D721Med (cell line): Measurements from ENCODE around the gene HHIPL2.

Experiments
- DNase-seq: peaks from one replicate; pipeline ENCODE4 v3.0.0; 2011; ENCODE audit warnings: low spot score; ENCODE audit not compliant: insufficient read length
- FAIRE-seq: peaks from 2 replicates; lab custom pipeline; 2011; peaks lifted over from hg19 to GRCh38; lab: Jason Lieb, UNC
- CTCF ChIP-seq: IDR thresholded peaks from 2 replicates; pipeline ENCODE4 v1.5.1; 2012; ENCODE audit warnings: mild to moderate bottlenecking, control low read depth; ENCODE audit not compliant: insufficient read depth; ENCODE audit errors: missing control alignments

Gene HHIPL2

GRCh38 chr1:222586842-222587241 is 38.9 kb upstream of the HHIPL2 start:
- peak; percentile 38 for FAIRE-seq
- no peak for TF ChIP-seq CTCF
- no peak for DNase-seq

GRCh38 chr1:222583079-222583478 is 35.2 kb upstream of the HHIPL2 start:
- TF ChIP-seq CTCF = no peak
- DNase-seq = no peak
- no peak for FAIRE-seq

GRCh38 chr1:222582099-222582774 is 34.3 kb upstream of the HHIPL2 start:
- DNase-seq = no peak
- TF ChIP-seq CTCF = no peak
- peak; percentile 66 for FAIRE-seq

GRCh38 chr1:222579316-222579715 is 31.4 kb upstream of the HHIPL2 start:
- FAIRE-seq (peak; percentile 51), DNase-seq (no peak)
- TF ChIP-seq CTCF = no peak

- DNase-seq = no peak
- no peak for FAIRE-seq
- TF ChIP-seq CTCF = no peak
Measured at GRCh38 chr1:222570837-222571236, 22.9 kb upstream of the HHIPL2 start.

GRCh38 chr1:222561656-222562055 is 13.8 kb upstream of the HHIPL2 start:
- FAIRE-seq (no peak), DNase-seq (no peak)
- no peak for TF ChIP-seq CTCF

- TF ChIP-seq CTCF = no peak
- FAIRE-seq (no peak), DNase-seq (no peak)
Measured at GRCh38 chr1:222557574-222557973, 9.7 kb upstream of the HHIPL2 start.
